Colonic mucosa (tissue), 4 donors: Measurements from ENCODE around the gene HHEX. TPM values are rescaled to one million over a fixed set of nuclear protein-coding genes. Genes with fewer than 3 reads are reported as not detected.
"Not testable (repeated sequence)": the region's sequence is repeated elsewhere in the genome, so short reads cannot be mapped to it uniquely, and the experiment has no call there.

Experiments used
- DNase-seq: peaks from one replicate; pipeline ENCODE4 v3.0.0-alpha.2; 2020
- H3K27ac ChIP-seq: fragments of 200-600 bp; one replicate; pipeline ENCODE4 v1.8.0; 2021
- H3K27me3 ChIP-seq: fragments of 200-600 bp; one replicate; pipeline ENCODE4 v1.8.0; 2021
- H3K36me3 ChIP-seq: fragments of 200-600 bp; one replicate; pipeline ENCODE4 v1.8.0; 2021
- H3K4me1 ChIP-seq: fragments of 200-600 bp; one replicate; pipeline ENCODE4 v1.8.0; 2021; ENCODE audit warnings: mild to moderate bottlenecking
- H3K4me3 ChIP-seq: fragments of 200-600 bp; one replicate; pipeline ENCODE4 v1.8.0; 2021
- H3K9ac ChIP-seq, 2 donors: one replicate each; pipeline ENCODE4 v1.7.0; 2013; ENCODE audit warnings: control low read depth in 2 of 2, low read depth in 2 of 2, low read length in 2 of 2
- H3K9me3 ChIP-seq: fragments of 200-600 bp; one replicate; pipeline ENCODE4 v1.8.0; 2021
- CTCF ChIP-seq: fragments of 200-600 bp; IDR thresholded peaks from one replicate; pipeline ENCODE4 v1.8.0; 2022; ENCODE audit warnings: antibody characterized with exemption, mild to moderate bottlenecking
- intact Hi-C: fragments of 100-400 bp; cut with DNase I; formaldehyde crosslinking; loops from one replicate; pipeline ENCODE4 v1.14.1; 2022
- total RNA-seq, 2 donors: library from RNA; stranded (reverse); fragmentation: NEBNext Ultra II Directional in 1 of 2; extraction: Animal tissue kit (Norgen Biotek cat#: 25700) in 1 of 2; gene quantifications; one replicate each; pipeline ENCODE4 v1.2.1, GENCODE V29; 2021
- donor health status: healthy.
- donor health status: DM: no; HTN: no; CAD: no.
- donor health status: DM: no; HTN: no; CAD: no.

The HHEX gene
- 1 to 10 TPM; 2.1 to 7.1 TPM for total RNA-seq

GRCh38 chr10:92689663-92690210 lies at the start of gene HHEX:
Gene HHEX (plus strand): TSS chr10:92689955. CDS start chr10:92689987, 32 bp downstream.
- Histone ChIP-seq H3K9ac (peak within 1 kb of the TSS; percentile 58 to 84), H3K27ac (peak within 1 kb of the TSS; percentile 74), H3K27me3 (peaks cover 6% of the 10 kb centered on the region), H3K4me3 (peak within 1 kb of the TSS; percentile 56), H3K36me3 (no peaks in the 10 kb centered on the region), H3K4me1 (no peaks in the 10 kb centered on the region), H3K9me3 (no peaks in the 10 kb centered on the region)
- DNase-seq = peak; percentile 65
- no peak for TF ChIP-seq CTCF
- intact Hi-C loops = no loop called here

GRCh38 chr10:92640107-92640506 lies 49.6 kb upstream of the HHEX start:
- Histone ChIP-seq H3K4me1 (no peaks in the 10 kb centered on the region), H3K4me3 (no peak overlapping the region), H3K9me3 (no peaks in the 10 kb centered on the region), H3K9ac (no peak overlapping the region), H3K27me3 (no peaks in the 10 kb centered on the region), H3K36me3 (no peaks in the 10 kb centered on the region), H3K27ac (no peak overlapping the region)
- TF ChIP-seq CTCF = no peak
- no peak for DNase-seq
- intact Hi-C loops = no loop called here

GRCh38 chr10:92641492-92641891 lies 48.3 kb upstream of the HHEX start:
- H3K9ac ChIP-seq = no peak overlapping the region
- H3K9me3 ChIP-seq = no peaks in the 10 kb centered on the region
- H3K4me1 ChIP-seq = no peaks in the 10 kb centered on the region
- intact Hi-C loops = no loop called here
- DNase-seq = no peak
- H3K27me3 ChIP-seq = no peaks in the 10 kb centered on the region
- TF ChIP-seq CTCF = no peak
- no peak overlapping the region for H3K4me3 ChIP-seq
- H3K27ac ChIP-seq = no peak overlapping the region
- no peaks in the 10 kb centered on the region for H3K36me3 ChIP-seq

- H3K27ac ChIP-seq = no peak overlapping the region
- H3K9ac ChIP-seq = no peak overlapping the region
- no peaks in the 10 kb centered on the region for H3K4me1 ChIP-seq
- TF ChIP-seq CTCF = no peak
- no peaks in the 10 kb centered on the region for H3K9me3 ChIP-seq
- no peak for DNase-seq
- no peaks in the 10 kb centered on the region for H3K27me3 ChIP-seq
- no peaks in the 10 kb centered on the region for H3K36me3 ChIP-seq
- intact Hi-C loops = no loop called here
- no peak overlapping the region for H3K4me3 ChIP-seq
Observed at GRCh38 chr10:92644921-92645320, 44.8 kb upstream of the HHEX start.

DNA sequence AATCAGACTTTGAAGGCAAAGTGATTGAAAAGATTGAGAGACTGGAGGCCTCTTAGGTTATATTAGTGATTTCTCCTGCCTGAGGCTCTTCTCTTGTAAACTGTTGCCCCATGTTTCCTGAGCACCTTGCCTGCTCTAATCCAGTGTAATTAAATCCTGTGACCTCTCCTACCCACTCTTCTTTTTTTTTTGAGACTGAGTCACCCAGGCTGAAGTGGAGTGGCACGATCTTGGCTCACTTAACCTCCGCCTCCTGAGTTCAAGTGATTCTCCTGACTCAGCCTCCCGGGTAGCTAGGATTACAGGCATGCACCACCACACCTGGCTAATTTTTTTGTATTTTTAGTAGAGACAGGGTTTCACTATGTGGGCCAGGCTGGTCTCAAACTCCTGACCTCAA lies 38.9 kb upstream of the HHEX start:
- intact Hi-C loops, DNase-seq, H3K9me3 ChIP-seq, H3K27me3 ChIP-seq, H3K9ac ChIP-seq, H3K4me3 ChIP-seq, H3K36me3 ChIP-seq, H3K4me1 ChIP-seq, H3K27ac ChIP-seq: not testable (repeated sequence)

DNA sequence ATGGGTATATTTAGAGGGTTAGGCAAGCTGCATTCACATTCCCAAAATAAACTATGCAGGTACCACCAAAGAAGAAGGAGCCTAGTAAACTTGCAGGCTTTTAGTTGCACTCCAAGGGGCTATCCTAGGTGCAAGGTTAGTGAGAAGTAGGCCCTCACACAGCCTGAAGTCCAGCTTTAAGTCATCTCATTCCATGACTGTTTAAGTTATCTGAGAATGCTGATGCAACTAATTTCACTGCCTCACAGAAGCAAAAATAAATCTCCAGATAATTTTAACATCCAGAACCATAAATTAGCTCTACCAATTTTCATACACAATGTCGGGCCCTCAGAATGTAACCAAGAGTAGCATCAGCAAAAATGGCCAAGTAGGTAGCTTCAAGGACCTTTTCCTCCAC lies 34.3 kb upstream of the HHEX start:
- intact Hi-C loops = no loop called here
- no peaks in the 10 kb centered on the region for H3K4me1 ChIP-seq
- H3K9me3 ChIP-seq = no peaks in the 10 kb centered on the region
- H3K9ac ChIP-seq = no peak overlapping the region
- no peaks in the 10 kb centered on the region for H3K27me3 ChIP-seq
- H3K36me3 ChIP-seq = no peaks in the 10 kb centered on the region
- no peak overlapping the region for H3K4me3 ChIP-seq
- no peak for DNase-seq
- no peak for TF ChIP-seq CTCF
- H3K27ac ChIP-seq = no peak overlapping the region
